ENCODE results near the gene RLBP1. TPM values are rescaled to one million over a fixed set of nuclear protein-coding genes. Genes with fewer than 3 reads are reported as not detected.

RLBP1 gene
- 102 TPM for total RNA-seq

DNA sequence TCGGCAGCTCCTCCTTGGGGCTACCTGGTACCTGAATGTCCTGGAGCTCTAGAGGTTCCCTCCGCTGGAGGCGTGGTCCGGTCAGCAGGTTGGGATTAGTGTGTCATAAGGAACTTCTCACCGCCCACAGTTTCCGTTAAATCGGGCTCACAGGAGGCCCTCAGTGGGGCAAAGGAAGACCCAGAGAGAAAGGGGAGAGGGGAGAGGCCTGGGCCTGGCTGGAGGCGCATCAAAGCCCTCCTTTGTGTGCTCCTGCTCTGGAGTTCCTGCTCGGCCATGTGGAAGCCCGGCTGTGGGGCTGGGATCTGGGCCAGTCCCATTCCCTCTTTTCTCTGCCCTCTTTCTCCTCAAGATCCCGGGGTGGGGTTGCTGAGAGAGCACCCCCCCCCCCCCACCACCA, at the start of gene RLBP1:
Gene RLBP1 (minus strand): TSS at position 37 of the 400 bp plus-strand sequence. CDS start 2,604 bp downstream, outside the sequence.

DNA sequence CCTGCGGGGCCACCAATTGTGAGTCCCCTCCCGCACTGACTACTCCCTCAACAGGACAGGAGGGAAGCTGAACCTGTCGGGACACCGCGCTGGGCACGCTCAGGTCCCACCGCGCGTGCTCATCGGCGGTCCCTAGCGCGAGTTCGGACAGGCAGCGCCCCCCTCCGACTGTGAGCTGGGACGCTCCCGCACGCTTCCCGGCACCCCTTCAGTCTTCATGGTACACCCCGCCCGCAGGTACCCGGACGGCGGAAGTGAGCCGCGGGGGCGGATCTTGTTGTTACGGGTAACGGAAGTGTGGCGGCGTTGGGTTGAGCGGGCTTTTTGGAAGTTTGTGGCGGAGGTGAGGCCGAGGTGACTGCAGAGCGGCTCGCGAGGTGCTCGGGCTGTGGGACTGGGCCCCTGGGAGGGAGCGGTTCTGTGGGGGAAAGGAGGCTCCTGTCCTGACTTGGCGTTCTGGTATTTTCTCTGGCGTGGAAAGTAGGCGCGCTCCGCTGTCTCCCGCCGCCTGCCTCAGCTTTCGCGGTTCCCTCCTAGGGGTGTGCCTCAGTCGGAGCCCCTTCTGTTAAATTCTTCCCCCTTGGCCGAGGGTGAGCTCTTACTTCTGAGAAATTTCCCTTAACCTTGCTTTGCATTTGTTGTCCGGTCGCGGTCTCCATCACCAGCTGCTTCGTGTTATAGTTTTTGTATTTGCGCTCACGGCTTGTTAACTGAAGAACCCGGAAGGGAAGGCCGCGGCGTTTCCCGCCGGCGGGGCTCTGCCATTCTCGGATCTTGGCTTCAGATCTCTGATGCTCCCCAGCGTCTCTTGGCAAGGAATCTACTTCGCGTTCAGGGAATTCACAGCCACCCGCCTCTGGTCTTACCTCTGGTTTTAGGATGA, 22.6 kb upstream of the RLBP1 start, which contains the start of gene FANCI:
Gene FANCI (plus strand): TSS at position 289 of the 883 bp plus-strand sequence. CDS start 3,669 bp downstream, outside the sequence.

Other genes starting within 250 kb of the RLBP1 start
- 63.0 TPM for gene ABHD2, start 133.1 kb downstream of the RLBP1 start, total RNA-seq
- 23.0 TPM for gene FANCI, start 22.4 kb upstream of the RLBP1 start, total RNA-seq
- 51.6 TPM for gene POLG, start 113.2 kb upstream of the RLBP1 start, total RNA-seq